Measurements from ENCODE around the gene ZP4.
"Not testable (repeated sequence)": the region's sequence is repeated elsewhere in the genome, so short reads cannot be mapped to it uniquely, and the experiment has no call there.

Gene ZP4

GRCh38 chr1:237875291-237875690 is 15.4 kb downstream of the ZP4 start:
- no peak for DNase-seq (ENCODE audit: low read depth)

GRCh38 chr1:237873487-237874211 is 17.1 kb downstream of the ZP4 start:
- no peak for DNase-seq (ENCODE audit: low read depth)

- DNase-seq (ENCODE audit: low read depth): no peak
Observed at GRCh38 chr1:237868817-237869600, 21.7 kb downstream of the ZP4 start.

GRCh38 chr1:237867380-237867888 is 23.3 kb downstream of the ZP4 start:
- DNase-seq (ENCODE audit: low read depth): no peak

- DNase-seq (ENCODE audit: low read depth): no peak
Observed at GRCh38 chr1:237864338-237865244, 26.1 kb downstream of the ZP4 start.

GRCh38 chr1:237863234-237863633 is 27.5 kb downstream of the ZP4 start:
- DNase-seq (ENCODE audit: low read depth): no peak

GRCh38 chr1:237861944-237862343 is 28.8 kb downstream of the ZP4 start:
- DNase-seq (ENCODE audit: low read depth): no peak

GRCh38 chr1:237858992-237859391 is 31.7 kb downstream of the ZP4 start:
- no peak for DNase-seq (ENCODE audit: low read depth)

- DNase-seq (ENCODE audit: low read depth): no peak
Observed at GRCh38 chr1:237857455-237857854, 33.3 kb downstream of the ZP4 start.

GRCh38 chr1:237852342-237852741 is 38.4 kb downstream of the ZP4 start:
- no peak for DNase-seq (ENCODE audit: low read depth)

- no peak for DNase-seq (ENCODE audit: low read depth)
Observed at GRCh38 chr1:237851210-237851845, 39.4 kb downstream of the ZP4 start.

- not testable (repeated sequence) for DNase-seq (ENCODE audit: low read depth)
Observed at GRCh38 chr1:237843516-237843915, 47.2 kb downstream of the ZP4 start.

- no peak for DNase-seq (ENCODE audit: low read depth)
Observed at GRCh38 chr1:237841485-237841884, 49.2 kb downstream of the ZP4 start.

- no peak for DNase-seq (ENCODE audit: low read depth)
Observed at GRCh38 chr1:237838904-237839534, 51.7 kb downstream of the ZP4 start.

GRCh38 chr1:237838320-237838719 is 52.4 kb downstream of the ZP4 start:
- no peak for DNase-seq (ENCODE audit: low read depth)

GRCh38 chr1:237834461-237834860 is 56.3 kb downstream of the ZP4 start:
- no peak for DNase-seq (ENCODE audit: low read depth)

- no peak for DNase-seq (ENCODE audit: low read depth)
Observed at GRCh38 chr1:237834048-237834447, 56.7 kb downstream of the ZP4 start.

GRCh38 chr1:237832858-237833257 is 57.9 kb downstream of the ZP4 start:
- DNase-seq (ENCODE audit: low read depth): no peak
